Measurements from ENCODE around the gene LGR4.
"Not testable (repeated sequence)": the region's sequence is repeated elsewhere in the genome, so short reads cannot be mapped to it uniquely, and the experiment has no call there.

Gene LGR4

DNA sequence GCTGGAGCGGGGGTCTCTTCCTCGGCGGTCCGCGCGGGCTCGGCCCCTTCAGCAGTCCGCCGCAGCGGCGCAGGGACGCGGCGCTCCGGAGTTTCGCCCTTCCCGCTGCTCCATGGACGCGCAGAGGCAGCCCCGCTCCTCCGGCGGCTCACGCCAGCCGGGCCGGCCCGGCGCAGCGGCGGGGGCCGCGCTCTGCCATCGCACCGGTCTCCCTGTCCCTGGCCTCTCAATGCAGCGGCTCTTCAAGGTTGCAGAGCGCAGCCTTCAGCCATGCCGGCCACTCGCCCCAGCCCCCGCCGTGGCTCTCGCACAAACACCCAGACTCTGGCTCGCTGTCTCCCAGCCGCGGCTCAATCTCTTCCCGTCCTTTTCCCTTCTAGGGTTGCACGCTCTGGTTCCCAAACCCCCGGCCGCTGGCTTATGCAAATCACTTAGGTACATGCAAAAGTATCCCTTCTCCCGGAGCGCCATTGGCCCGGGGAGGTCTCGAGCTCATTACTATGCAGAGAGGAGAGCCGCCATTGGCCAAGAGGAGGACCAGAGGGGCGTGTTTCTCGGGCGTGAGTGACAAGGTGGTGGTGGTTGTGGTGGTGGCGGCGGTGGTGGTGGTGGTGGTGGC lies at the start of gene LGR4:
Gene LGR4, minus strand, starts transcription at position 393 of the 619 bp plus-strand sequence. CDS start 488 bp downstream, outside the sequence.
- DNase-seq = peak; percentile 86 to 89

- no peak for DNase-seq
Measured at GRCh38 chr11:27520226-27520625, 47.6 kb upstream of the LGR4 start.

DNA sequence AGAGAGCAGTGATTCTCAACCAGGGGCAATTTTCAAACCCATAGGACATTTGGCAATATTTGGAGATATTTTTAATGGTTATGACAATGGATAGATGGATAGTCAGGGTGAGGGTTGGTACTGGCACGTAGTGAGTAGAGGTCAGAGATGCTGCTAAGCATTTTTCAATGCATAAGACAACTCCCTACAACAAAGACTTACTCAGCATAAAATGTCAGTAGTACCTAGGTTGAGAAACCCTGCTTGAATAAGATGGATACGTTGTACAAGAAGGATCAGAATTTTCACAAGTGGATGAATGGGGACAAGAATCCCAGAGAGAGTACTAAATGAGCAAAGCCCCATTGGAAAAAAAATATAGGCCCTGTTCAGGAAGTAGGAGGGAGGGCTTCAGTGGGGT lies 45.9 kb upstream of the LGR4 start:
- DNase-seq = no peak

DNA sequence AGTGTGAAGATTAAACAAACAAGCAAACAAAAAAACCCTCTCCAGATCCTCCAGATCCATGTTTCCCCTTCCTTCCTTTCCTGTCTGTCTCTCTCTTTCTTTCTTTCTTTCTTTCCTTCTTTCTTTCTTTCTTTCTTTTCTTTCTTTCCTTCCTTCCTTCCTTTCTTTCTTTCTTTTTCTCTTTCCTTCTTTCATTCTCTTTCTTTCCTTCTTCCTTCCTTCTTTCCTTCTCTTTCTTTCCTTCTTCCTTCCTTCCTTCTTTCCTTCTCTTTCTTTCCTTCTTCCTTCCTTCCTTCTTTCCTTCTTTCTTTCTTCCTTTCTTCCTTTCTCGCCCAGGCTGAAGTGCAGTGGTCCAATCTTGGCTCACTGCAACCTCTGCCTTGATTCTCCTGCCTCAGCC lies 44.9 kb upstream of the LGR4 start:
- not testable (repeated sequence) for DNase-seq

- no peak for DNase-seq
Measured at GRCh38 chr11:27514558-27514957, 42.0 kb upstream of the LGR4 start.

GRCh38 chr11:27514076-27514475 lies 41.5 kb upstream of the LGR4 start:
- no peak for DNase-seq

GRCh38 chr11:27513389-27513788 lies 40.8 kb upstream of the LGR4 start:
- DNase-seq = no peak

GRCh38 chr11:27512238-27512637 lies 39.6 kb upstream of the LGR4 start:
- no peak for DNase-seq

- no peak for DNase-seq
Measured at GRCh38 chr11:27509908-27510307, 37.3 kb upstream of the LGR4 start.

- no peak for DNase-seq
Measured at GRCh38 chr11:27507557-27508322, 35.1 kb upstream of the LGR4 start.

DNA sequence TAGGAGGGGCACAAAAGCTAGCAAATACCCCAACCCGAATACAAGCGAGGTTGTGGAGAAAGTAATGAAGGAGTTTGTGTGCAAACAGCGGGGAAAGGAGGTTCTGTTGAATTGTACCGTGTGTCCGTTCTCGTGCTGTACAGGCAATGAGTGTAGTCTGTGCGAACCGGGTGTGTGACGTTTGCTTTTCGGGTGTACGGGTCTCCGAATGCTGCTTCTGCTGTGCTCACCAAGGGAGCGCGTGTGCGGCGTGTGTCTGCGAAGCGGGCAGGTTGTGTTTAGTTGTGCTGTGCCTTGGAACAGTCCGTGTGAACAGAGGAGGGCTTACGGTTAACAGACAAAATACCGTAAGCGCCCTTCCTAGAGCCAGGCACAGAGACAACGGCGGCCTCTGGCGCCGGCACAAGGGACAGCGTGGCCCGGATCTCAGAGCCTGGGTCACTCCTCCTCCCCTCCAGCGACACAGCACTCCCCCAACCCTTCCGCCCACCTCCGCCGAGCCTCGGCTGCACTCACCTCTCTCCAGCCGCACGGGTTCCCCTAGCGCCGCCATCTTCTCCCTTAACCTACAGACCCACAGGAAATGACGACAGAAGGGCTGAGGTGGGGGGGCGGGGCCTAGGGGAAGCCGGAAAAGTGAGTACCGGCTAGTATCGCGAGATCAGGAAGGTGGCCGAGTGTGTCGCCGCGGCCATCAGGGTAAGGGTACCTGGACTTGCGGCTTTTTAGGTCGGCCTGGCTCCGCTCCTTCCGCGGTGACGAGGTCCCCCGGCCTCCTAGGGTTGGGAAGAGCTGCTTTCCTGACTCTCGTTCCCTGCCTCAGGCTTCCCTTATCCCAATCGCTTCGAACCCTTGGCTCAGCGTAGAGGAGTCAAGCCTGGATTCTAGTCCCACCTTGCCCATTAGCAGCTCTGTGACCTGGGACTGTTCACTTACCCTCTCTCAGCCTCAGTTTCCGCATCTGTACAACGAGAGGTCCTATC lies 33.9 kb upstream of the LGR4 start, which contains the start of gene LIN7C:
Gene LIN7C, minus strand, starts transcription at position 570 of the 983 bp plus-strand sequence. Its CDS starts 17 bp downstream, at position 553.
- peak; percentile 82 to 84 for DNase-seq

DNA sequence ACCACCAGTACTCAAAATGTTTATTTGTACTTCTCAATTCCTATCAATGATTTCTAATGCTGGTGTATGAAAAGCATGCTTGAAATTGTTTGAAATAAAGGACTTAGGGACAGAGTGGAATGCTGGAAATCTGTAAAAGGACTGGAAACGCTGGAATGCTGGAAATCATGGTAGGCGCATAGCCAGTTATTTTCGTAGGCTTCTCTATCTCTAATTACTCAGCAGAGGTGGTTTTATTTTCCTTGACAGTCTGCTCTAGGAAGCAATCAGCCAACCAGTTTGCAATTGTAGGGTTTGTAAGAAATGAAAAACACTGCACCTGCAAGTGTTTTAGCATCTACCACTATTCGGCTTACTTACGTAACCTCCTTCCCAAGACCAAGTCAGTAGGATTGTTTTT lies 33.2 kb upstream of the LGR4 start:
- DNase-seq = no peak

DNA sequence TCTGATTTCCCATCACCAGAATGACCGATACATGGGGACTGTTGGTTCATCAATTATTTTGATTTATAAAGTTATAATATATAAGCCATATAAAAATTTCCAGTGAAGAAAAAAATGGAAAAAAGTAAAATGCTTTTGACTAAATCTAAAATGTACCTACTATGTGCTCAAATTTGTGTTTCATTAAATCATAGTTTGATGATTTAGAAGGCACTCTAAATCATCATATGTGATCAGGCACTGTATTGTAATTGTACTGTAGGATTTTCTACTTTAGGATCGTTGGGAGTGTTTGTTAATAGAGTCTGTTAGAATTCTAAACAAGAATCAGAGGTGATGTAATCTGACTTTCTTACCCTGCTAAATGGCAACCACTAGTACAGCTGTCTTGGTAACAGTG lies 31.6 kb upstream of the LGR4 start:
- DNase-seq = no peak

DNA sequence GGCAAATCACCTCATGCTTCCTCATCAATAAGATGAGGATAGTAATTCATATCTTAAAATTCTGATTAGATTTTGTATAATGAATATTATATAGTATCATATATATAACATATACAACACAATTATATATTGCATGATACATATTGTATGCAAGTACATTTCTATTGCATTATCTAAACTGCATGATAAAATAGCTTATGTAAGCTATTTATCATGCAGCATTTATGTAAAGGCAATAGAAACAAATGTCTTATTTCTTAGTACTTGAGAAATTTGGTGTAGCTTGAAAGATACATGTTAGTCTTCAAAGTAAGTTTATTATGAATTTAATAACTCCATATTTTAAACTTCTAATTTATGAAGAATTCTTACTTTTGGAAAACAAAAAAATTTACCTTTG lies 28.5 kb upstream of the LGR4 start:
- DNase-seq = no peak

GRCh38 chr11:27497911-27498310 lies 25.3 kb upstream of the LGR4 start:
- no peak for DNase-seq

DNA sequence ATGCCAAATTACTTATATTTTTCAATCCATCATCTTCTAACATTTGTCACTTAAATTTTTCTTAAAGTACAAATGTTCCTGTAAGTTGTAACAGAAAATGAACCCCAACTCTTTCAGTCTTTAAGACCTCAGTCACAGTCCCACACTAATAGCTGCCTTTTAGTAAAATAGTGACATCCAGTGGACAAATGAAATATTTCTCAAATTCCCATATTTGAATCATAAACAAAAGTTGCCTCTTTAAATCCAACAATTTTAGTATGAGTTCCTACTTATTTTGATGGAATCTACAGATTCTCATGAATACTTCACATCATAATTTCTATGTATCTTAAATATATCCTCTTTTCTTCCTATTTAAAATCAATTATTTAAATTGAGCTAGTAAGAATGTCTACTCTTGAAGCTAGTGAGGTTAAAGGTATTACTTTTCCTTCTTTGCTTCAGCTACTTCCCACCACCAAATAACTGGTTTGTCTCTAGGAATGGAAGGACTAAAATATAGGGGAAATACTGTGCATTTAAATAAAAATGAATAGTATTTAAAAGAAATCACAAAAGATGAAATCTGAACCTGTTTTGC lies 24.8 kb upstream of the LGR4 start:
- no peak for DNase-seq

GRCh38 chr11:27496461-27496860 lies 23.9 kb upstream of the LGR4 start:
- no peak for DNase-seq

GRCh38 chr11:27495710-27496300 lies 23.2 kb upstream of the LGR4 start:
- DNase-seq = no peak

DNA sequence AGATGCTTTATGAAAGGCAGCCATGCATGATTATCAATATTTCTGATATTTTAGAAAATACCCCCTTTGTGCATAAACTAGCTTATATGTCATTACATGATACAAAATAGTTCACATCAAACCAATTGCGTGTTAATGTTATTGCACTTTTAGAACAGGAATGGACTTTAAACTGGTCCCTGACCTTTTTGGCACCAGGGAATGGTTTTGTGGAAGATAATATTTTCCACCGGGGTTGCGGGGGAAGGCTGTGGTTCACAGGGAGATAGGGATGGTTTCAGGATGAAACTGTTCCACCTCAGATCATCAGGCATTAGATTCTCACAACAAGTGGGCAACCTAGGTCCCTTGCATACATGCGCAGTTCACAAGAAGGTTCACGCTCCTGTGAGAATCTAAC lies 16.5 kb upstream of the LGR4 start:
- DNase-seq = no peak

GRCh38 chr11:27487706-27488105 lies 15.1 kb upstream of the LGR4 start:
- no peak for DNase-seq

- peak in 1 of 2 experiments; percentile 32 for DNase-seq
Measured at GRCh38 chr11:27485930-27486773, 13.6 kb upstream of the LGR4 start.

All from SHP77 (cell line).